Activated CD8-positive, alpha-beta memory T cell treated with anti-CD3 and anti-CD28 coated beads, Interleukin-2, amount 50 U/mL, for 1 hour (primary cell): Measurements from ENCODE around the gene FASN.
A peak's percentile ranks its signal among the peaks of the same experiment; 100 is the strongest.
"Not testable (repeated sequence)": the region's sequence is repeated elsewhere in the genome, so short reads cannot be mapped to it uniquely, and the experiment has no call there.

Source experiments
- DNase-seq: peaks from one replicate; pipeline ENCODE4 v3.0.0-alpha.2; 2020; ENCODE audit errors: extremely low read depth

The FASN gene

DNA sequence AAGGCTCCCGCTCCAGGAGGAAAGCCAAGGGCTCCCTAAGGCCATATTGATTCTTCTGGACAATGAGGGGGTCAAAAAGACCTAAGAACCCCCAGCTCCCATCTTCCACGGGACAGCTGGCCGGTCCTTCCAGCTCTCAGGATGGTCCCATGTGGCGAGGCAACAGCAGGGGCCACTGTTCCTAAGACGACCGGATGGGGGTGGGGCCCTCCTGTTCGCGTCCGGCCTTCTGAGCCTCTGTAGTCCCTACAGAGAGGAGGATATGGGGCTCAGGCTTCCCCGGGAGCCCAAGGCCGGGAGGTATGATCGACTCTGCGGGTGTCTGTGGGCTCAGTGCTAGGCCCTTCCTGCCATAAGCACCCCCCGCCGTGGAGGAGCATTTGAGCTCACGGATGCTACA lies 54.5 kb downstream of the FASN start:
- no peak for DNase-seq

DNA sequence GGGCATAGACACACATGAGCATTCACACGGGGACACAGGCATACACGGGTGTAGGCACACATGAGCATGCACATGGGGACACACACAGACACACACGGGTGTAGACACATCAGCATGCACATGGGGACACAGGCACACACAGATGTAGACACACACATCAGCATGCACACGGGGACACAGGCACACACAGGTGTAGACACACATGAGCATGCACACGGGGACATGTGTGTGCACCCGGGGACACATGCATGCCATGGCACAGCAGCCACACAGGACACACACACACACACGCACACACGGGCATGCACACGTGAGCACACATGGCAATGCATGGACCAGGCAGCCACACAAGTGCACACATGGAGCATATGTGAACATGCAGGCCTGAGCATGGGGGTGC lies 55.4 kb downstream of the FASN start:
- DNase-seq, result no peak

DNA sequence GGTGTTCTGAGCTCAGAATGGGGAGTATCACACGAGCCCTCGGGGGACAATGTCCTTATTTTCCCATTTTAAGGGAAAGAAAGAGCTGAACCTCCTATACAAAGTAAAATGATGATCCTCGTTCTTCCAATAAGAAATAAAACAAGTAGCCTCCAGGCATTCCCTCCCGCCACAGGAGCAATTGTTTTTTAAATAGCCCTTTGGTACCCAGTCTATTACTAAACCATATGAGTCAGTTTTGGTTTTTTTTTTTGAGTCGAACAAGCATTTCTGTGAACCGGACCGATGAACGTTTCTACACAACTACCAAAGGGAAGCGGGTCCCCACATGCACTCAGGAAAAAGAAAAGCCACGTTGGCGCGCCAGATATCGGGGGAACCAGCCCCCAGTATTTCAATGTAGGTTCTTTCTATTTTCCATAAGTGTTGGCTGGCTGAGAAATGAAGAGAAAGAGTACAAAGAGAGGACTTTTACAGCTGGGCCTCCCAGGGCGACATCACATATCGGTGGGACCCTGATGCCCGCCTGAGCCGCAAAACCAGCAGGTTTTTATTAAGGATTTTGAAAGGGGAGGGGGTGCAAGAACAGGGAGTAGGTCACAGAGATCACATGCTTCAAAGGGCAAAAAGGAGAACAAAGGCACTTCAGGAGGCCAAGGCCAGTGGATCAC lies 56.8 kb downstream of the FASN start:
- DNase-seq, result no peak

DNA sequence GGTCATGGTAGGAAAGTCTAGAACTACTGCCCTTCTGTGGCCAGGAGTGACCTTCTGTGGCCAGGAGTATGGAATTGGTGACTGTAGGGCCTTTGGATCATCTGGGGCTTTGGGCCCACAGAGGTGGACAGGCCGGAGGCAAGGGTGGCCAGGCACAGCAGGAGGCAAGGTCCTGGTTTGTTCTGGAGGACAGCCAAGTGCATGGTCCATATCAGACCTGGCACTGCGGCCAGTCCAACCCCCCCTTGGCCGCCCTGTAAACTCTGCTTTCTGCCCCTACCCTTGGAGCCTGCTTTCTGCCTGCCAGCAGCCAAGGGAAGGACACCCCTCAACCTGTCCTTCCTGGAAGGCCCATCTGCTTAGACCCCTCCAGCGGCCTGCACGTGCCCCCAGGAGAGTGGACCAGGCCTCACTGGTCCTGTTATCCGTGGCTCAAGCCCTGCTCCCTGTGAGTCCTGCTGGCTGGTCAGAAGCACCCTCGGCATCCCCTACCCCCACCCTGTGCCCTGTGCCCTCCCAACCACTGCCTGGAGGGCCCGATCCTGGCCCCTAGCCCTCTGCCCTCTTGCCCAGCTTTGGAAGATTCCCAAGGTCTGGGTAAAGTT lies 58.2 kb downstream of the FASN start:
- no peak for DNase-seq

DNA sequence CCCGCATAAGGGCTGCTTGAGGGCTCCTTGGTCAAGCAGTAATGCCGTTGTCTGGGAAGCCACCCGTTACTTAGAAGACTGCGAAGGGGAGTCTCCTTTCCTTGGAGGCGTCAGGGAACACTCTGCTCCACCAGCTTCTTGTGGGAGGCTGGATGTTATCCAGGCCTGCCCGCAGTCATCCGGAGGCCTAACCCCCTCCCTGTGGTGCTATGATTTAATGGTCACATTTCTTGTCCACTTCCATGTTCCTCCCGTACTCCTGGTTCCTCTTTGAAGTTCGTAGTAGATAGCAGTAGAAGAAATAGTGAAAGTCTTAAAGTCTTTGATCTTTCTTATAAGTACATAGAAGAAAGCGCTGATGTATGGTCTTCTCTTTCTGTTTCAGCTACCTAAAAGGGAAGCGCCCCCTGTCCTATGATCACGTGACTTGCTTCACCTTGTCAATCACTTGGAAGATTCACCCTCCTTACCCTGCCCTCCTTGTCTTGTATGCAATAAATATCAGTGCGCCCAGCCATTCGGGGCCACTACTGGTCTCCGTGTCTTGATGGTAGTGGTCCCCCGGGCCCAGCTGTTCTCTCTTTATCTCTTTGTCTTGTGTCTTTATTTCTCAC lies 59.1 kb downstream of the FASN start:
- DNase-seq, result not testable (repeated sequence)

DNA sequence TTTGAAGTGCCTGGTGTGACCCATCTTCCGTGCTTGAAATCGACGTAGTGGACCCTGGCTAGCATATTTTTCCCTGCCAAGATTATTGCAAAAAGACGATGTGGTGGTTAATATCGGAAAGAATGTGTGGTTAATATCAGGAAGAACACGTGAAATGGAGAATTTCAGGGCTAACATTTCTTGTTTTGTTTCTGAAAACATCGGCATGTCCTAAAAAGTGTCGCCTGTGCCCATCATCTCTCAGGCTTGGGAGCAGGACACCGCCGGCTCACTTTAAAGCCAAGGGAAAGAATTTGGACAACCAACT lies 60.2 kb downstream of the FASN start:
- no peak for DNase-seq

DNA sequence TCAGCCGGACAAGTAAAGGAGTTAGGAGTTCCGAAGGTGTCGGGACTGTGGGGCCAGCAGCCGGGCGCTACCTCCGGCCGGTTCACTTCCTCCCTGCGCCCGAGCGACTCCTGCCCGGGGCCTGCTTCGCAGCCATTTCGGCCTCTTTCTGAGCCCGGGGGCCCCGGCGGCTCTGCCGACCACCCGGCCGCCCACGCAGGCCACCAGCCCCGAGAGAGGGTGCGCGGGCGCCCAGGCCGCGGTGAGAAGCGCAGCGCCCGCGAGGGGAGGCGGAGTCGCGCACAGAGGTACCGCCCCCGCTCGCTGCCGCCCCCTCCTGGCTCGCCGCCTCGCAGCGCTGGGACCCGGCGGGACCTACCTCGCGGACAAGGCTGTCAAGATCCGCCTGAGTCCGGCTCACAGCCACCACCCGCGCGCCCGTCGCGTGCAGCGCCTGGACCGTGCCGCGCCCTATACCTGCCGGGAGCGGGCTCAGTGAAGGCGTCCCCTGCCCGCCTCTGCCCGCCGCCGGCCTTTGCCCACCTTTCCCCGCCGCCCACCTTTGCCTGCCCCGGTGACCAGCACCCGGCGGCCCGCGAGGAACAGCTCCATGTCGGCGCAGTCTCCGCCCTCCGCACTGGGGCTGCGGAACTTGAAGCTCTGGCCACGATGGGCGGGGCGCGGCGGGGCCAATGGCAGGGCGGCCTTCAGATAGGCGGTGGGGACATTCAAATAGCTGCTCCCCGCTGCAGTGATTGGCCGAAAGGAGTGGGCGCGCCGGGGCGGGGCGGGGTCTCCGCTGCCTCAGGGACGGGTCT lies 60.7 kb downstream of the FASN start, which contains the start of gene DCXR:
DCXR (minus strand) TSS at position 606 of the 797 bp plus-strand sequence; CDS start at position 591, 15 bp downstream.
- DNase-seq, result peak; percentile 78

DNA sequence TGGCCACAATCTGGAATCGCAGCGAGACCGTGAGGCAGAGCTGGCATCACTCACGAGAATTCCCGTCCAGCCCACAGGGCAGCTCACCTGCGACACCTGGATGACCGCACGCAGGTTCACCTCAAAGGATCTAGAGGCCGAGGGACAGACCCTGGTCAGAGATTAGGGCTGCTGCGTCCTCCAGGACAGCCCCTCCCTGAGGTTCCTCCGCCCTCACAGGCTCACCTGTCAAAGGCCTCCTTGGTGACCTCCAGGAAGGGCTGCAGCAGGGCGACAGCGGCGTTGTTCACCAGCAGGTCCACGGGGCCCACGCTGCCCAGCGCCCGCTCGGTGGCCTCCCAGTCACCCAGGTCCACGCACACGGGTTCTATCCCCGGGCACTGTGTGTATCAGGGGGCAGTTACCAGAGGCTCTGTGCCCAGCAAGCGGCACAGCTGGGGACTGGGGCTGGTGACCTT lies 61.4 kb downstream of the FASN start:
- DNase-seq, result no peak

DNA sequence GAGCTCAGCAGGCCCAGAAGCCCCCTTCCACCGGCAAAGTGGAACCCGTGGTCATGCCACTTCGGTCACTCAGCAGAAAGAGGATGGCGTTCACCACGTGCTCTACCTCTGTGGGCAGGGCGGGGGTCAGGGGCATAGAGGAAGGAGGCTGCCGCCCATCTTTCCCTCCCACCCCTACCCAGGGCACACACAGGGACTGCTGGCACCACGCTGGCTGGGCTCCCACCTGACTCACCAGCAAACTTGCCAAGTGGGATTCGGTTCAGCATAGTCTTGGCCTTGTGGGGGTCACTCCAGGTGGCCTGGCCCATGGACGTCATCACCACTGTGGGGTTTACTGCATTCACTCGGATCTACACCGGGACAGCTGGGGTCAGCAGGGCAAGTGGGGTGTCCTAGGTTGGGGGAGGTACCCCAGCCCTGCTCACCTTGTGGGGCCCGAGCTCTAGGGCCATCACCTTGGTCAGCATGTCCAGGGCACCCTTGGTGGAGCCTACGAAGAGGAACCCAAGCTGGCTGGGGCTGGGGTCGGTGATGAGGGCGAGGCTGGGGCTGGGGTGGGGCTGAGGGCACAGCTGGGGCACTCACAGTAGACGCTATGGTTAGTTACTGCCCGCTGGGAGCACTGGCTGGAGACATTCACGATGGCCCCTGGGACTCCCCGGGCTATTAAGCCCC lies 61.9 kb downstream of the FASN start:
- DNase-seq, result no peak

DNA sequence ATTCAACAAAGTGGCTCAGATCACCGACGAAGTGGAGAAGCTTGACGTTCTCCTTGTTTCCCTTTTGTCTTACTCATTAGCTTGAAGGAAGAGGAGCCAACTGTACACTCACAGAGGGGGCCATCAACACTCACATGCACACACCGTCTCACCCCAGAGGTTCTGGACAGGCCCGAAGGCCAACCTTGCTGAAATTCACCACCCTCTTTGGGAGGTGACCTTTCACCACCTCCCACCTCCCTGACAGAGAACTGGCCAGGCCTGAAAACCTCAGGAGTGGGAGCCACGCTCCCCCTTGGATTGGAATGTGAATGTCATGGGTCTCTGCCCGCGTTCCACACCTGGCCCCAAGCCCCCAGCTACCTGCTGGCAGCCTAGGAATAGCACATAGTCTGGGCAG lies 62.5 kb downstream of the FASN start:
- DNase-seq, result no peak

DNA sequence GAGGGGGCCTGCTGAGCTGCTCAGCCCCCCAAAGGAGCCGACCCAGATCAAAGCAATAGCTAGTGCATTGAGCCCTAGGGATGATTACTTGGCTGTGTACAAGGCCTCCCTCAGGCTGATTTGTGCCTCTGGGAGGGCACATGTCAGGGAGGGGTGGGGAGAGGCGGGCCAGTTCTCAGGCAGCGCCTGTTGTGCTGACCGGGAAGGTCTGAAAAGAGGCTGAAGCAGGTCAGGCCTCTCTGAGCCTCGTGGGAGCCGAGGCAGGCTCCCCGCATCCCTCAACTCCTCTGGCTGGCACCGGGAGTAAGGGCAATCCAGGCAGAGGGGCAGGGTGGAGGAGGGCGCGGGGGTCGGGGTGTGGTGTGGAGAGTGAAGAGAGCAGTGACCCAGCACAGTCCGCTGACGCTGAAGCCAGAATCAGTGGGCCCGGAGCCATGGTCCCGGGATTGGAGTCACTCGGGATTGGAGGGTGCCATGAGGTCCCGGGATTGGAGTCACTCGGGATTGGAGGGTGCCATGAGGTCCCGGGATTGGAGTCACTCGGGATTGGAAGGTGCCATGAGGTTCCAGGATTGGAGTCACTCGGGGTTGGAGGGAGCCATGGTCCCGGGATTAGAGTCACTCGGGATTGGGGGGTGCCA lies 63.5 kb downstream of the FASN start:
- DNase-seq, result no peak

DNA sequence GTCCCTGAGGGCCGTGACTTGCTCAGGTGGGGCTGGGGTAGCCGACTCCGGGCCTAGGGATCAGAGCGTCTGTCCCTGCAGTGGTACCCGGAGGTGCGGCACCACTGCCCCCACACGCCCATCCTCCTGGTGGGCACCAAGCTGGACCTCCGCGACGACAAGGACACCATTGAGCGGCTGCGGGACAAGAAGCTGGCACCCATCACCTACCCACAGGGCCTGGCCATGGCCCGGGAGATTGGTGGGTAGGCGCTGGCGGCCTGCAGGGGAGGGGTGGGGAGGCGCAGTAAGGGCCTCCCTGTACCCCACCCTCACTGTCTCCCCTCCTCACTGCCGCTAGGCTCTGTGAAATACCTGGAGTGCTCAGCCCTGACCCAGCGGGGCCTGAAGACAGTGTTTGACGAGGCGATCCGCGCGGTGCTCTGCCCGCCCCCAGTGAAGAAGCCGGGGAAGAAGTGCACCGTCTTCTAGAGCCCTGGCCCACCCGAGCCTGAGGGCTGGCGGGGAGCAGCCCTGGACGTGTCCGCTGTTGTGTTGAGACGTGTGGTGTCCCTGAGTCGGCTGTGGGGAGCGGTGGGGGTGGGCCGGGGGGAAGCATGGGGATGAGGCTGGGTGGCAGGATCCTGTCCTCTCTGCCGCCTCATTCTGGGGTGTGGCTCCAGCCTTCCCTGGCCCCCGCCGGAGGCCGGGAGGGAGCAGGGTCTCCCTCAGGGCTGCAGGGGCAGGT lies 64.5 kb downstream of the FASN start:
- DNase-seq, result no peak

DNA sequence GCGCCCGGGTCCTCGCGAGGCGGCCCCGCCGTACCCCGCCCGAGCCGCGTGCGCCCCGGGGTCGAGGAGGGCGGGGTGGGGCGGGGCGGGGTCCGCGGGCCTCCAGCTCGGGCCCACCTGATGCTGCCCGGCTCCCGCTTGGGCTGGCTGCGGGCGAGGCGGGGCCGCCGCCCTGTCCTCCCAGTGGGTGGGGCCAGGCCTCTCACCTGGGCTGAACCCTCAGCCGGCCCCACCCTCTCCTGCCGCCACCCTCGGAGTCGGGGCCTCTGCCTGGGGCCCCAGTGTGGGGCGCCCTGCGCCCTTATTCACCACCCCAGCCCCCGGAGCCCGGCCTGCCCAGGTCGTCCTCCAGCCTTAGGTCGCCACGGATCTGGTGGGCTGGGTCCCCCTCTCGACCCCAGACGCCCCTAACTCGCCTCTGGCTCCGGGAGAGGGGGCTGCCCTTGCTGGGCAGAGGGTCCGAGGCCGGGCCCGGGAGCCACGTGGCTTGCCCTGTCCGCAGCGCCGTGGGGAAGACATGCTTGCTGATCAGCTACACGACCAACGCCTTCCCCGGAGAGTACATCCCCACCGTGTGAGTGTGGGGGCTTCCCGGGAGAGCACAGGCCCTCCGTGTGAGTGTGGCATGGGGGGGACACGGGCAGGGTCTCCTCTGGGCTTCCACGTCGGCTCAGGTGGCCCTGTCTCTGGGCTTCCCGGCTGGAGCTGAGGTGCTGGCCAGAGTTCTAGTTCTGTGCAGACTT lies 66.0 kb downstream of the FASN start:
- DNase-seq, result no peak

DNA sequence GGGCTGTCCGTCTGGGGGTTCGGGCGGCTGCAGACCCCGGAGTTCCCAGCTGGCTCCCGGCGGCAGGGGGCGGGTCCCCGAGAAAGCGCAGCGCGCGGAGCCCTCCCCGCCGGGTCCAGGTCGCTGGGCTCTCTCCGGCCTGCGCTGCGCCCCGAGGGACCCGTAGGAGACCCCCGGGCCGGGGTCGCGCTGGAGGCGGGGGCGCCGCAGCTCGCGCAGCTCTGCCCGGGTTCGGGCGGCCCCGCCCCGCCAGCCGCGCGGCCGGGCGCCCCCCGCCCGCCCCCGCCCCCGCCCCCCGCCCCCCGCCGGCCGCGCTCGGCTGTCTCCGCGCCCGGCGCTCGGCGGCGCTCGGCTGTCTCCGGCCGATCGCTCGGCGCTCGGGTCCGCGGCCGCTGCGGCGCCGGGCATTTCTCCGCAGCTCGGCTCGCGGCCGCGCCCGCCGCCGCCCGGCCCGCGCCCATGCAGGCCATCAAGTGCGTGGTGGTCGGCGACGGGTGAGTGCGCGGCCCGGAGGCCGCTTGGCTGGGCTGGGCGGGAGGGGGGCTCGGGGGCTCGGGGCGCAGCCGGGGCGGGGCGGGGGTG lies 66.6 kb downstream of the FASN start, which contains the start of gene RAC3:
RAC3 (plus strand) TSS at position 376 of the 582 bp plus-strand sequence; CDS start at position 460, 84 bp downstream.
- no peak for DNase-seq

DNA sequence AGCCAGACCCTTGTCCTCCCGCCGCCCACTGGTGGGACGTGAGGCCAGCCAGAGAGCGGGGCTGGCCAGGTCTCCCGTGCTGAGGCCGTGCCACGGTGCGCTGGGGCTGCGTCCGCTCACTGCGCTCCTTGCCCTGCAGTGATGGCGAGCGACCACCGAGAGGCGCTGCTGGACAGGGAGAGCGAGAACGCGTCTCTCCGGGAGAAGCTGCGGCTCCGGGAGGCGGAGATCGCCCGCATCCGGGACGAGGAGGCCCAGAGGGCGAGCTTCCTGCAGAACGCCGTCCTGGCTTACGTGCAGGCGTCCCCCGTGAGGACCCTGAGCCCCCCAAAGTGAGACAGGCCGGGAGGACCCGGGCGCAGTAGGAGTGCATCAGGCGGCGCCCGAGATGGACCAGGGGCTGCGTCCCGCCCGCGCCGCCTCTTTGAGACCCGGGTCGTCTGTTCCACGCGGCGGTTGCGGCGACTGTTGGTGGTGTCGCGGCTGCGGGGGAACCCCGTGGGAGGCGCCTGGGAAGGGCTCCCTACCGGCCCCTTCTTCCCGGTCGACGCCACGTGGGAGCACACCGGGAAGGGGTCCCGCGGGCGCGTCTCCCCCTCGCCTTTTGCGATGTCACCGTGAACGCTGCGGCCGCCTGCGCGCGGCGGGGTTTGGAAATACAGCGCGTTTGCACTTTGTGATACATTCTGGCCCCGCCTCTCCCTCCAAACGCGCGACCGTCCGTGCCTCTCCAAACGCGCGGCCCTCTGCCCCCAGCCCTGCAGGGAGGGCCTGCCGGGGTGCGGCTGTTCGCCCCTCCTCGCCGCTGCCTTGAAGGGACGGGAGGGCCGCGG lies 67.3 kb downstream of the FASN start:
- DNase-seq, result no peak

DNA sequence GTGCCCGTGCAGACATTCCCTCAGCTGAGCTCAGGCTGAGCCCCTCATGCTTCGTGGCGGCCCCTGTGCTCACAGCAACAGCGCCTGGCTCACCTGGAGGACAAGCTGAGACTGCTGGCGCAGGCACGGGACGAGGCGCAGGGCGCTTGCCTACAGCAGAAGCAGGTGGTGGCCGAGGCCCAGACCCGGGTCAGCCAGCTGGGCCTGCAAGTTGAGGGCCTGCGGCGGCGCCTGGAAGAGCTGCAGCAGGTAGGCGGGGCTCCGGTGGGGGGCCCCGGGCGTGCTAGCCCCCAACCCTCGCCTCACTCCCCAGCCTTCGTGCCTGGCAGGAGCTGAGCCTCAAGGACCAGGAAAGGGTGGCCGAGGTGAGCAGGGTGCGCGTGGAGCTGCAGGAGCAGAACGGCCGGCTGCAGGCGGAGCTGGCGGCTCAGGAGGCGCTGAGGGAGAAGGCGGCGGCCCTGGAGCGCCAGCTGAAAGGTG lies 68.0 kb downstream of the FASN start:
- DNase-seq, result no peak

DNA sequence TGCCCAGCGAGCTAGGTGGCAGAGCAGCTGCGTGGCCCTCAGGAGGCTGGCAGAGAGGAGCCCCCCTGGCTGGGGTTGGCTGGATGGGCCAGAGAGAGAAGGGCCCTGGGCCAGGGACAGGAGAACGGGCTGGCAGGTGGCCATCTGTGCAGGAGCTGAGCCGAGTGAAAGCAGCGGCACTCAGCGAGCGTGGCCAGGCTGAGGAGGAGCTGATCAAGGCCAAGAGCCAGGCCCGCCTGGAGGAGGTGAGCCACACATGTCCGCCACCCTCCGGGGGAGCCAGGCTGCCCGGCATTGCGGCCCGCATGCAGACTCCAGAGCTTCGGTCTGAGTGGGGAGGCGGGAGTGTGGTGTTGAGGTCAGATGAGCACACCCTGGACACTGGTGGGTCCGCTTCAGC lies 68.6 kb downstream of the FASN start:
- no peak for DNase-seq

DNA sequence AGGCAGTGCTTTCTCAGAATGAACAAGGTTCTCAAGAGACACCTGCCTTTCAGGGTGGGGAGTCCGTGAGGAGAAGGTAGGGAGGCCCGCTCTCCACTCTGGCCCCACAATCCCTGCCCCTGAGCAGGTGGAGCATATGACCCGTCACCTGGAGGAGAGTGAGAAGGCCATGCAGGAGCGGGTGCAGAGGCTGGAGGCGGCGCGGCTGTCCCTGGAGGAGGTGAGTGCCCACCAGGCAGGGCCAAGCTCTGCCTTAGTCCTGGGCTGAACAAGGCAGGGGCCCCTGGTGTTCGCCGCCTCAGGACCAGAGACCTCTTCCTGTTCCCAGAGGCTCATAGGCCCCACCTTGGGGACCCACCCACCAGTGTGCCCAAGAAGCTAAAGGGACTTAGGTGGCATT lies 69.1 kb downstream of the FASN start:
- no peak for DNase-seq
